Neural cell (in vitro differentiated cells): ENCODE data around the gene DDOST. TPM values are rescaled to one million over a fixed set of nuclear protein-coding genes. Genes with fewer than 3 reads are reported as not detected.

Experiments
- H2AFZ ChIP-seq: fragments of 200-600, 300-800 bp; sonication (generic), shearing (Covaris generic); 2 replicates; pipeline ENCODE4 v1.6.0; 2014; ENCODE audit warnings: low read depth, mild to moderate bottlenecking, antibody characterized with exemption, low read length, moderate library complexity
- H3F3A ChIP-seq: fragments of 200-600 bp; shearing (Covaris generic); 2 replicates; pipeline ENCODE4 v1.6.1; 2016; ENCODE audit warnings: mild to moderate bottlenecking, moderate library complexity, mixed read lengths, antibody characterized with exemption, low read length; ENCODE audit not compliant: insufficient read depth, poor library complexity, severe bottlenecking
- H3K27ac ChIP-seq: fragments of 200-600, 300-800 bp; sonication (generic), shearing (Covaris generic); 2 replicates; pipeline ENCODE4 v1.5.1; 2014; ENCODE audit warnings: mild to moderate bottlenecking, low read length, moderate library complexity
- H3K27me3 ChIP-seq: fragments of 300-800, 200-600 bp; sonication (generic), shearing (Covaris generic); 2 replicates; pipeline ENCODE4 v1.6.0; 2014; ENCODE audit warnings: mild to moderate bottlenecking, low read depth, low read length, moderate library complexity; ENCODE audit not compliant: insufficient read depth
- H3K36me3 ChIP-seq: fragments of 300-800, 200-600 bp; sonication (generic), shearing (Covaris generic); 2 replicates; pipeline ENCODE4 v1.5.1; 2014; ENCODE audit warnings: mild to moderate bottlenecking, antibody characterized with exemption, low read length, moderate library complexity; ENCODE audit not compliant: insufficient read depth
- H3K4me2 ChIP-seq: fragments of 300-800, 200-600 bp; sonication (generic), shearing (Covaris generic); 2 replicates; pipeline ENCODE4 v1.6.0; 2014; ENCODE audit warnings: mild to moderate bottlenecking, low read length
- H3K4me3 ChIP-seq: fragments of 300-800, 200-600 bp; sonication (generic), shearing (Covaris generic); 2 replicates; pipeline ENCODE4 v1.5.1; 2014; ENCODE audit warnings: mild to moderate bottlenecking, low read length, moderate library complexity
- H3K79me2 ChIP-seq: fragments of 200-600 bp; shearing (Covaris generic); replicated peaks from 2 replicates; pipeline ENCODE4 v1.6.0; 2014; ENCODE audit warnings: mild to moderate bottlenecking, low read length, moderate library complexity; ENCODE audit not compliant: insufficient read depth
- H3K9ac ChIP-seq: fragments of 300-800, 200-600 bp; sonication (generic), shearing (Covaris generic); 2 replicates; pipeline ENCODE4 v1.6.1; 2016; ENCODE audit warnings: mild to moderate bottlenecking, low read length, mixed read lengths
- H3K9me2 ChIP-seq: fragments of 200-600 bp; shearing (Covaris generic); 2 replicates; pipeline ENCODE4 v1.6.1; 2016; ENCODE audit warnings: mild to moderate bottlenecking, low read length, mixed read lengths; ENCODE audit not compliant: insufficient read depth
- H3K9me3 ChIP-seq: fragments of 200-600, 300-800 bp; sonication (generic), shearing (Covaris generic); 2 replicates; pipeline ENCODE4 v1.6.1; 2016; ENCODE audit warnings: mild to moderate bottlenecking, mixed run types, low read length, moderate library complexity, mixed read lengths
- H4K20me1 ChIP-seq: fragments of 200-600 bp; shearing (Covaris generic); 2 replicates; pipeline ENCODE4 v1.6.1; 2016; ENCODE audit warnings: mild to moderate bottlenecking, mixed run types; ENCODE audit not compliant: insufficient read depth
- CTCF ChIP-seq: fragments of 450-650 bp; IDR thresholded peaks from 2 replicates; pipeline ENCODE4 v1.5.1; 2014; ENCODE audit warnings: antibody characterized with exemption, mild to moderate bottlenecking, moderate library complexity; ENCODE audit not compliant: poor library complexity, severe bottlenecking
- EP300 ChIP-seq: fragments of 450-650 bp; conservative IDR thresholded peaks from 2 replicates; pipeline ENCODE4 v1.6.1; 2014; ENCODE audit warnings: antibody characterized with exemption, mild to moderate bottlenecking, moderate library complexity; ENCODE audit not compliant: poor library complexity, severe bottlenecking
- EZH2 ChIP-seq: fragments of 200-600, 300-800 bp; shearing (Covaris generic), sonication (generic); IDR thresholded peaks from 2 replicates; pipeline ENCODE4 v1.6.1; 2014; ENCODE audit warnings: antibody characterized with exemption, low read length, borderline replicate concordance, mild to moderate bottlenecking; ENCODE audit not compliant: insufficient read depth, poor library complexity, severe bottlenecking
- MXI1 ChIP-seq: fragments of 450-650 bp; conservative IDR thresholded peaks from 2 replicates; pipeline ENCODE4 v1.6.1; 2014; ENCODE audit warnings: antibody characterized with exemption, mild to moderate bottlenecking; ENCODE audit not compliant: poor library complexity, severe bottlenecking
- POLR2AphosphoS5 ChIP-seq: IDR thresholded peaks from 2 replicates; pipeline ENCODE4 v1.6.1; 2012
- RAD21 ChIP-seq: fragments of 450-650 bp; conservative IDR thresholded peaks from 2 replicates; pipeline ENCODE4 v1.6.1; 2014; ENCODE audit warnings: antibody characterized with exemption, mild to moderate bottlenecking, moderate library complexity
- REST ChIP-seq: IDR thresholded peaks from 2 replicates; pipeline ENCODE4 v1.6.1; 2012; ENCODE audit warnings: borderline replicate concordance
- SMC3 ChIP-seq: fragments of 450-650 bp; conservative IDR thresholded peaks from 2 replicates; pipeline ENCODE4 v1.6.1; 2014; ENCODE audit warnings: antibody characterized with exemption, mild to moderate bottlenecking, moderate library complexity; ENCODE audit not compliant: poor library complexity
- TAF1 ChIP-seq: IDR thresholded peaks from 2 replicates; pipeline ENCODE4 v1.6.1; 2012; ENCODE audit warnings: low read depth
- polyA minus RNA-seq: library from RNA; depleted of rRNA, polyadenylated mRNA; stranded (reverse); fragments of >200 nt; gene quantifications from 2 replicates; pipeline ENCODE4 v1.2.3, GENCODE V29; 2014
- polyA plus RNA-seq: library from polyadenylated mRNA; depleted of rRNA; stranded (reverse); fragments of >200 nt; gene quantifications from 2 replicates; pipeline ENCODE4 v1.2.3, GENCODE V29; 2014

The DDOST gene
- polyA plus RNA-seq, result 177 and 216 TPM in 2 replicates
- polyA minus RNA-seq, result 122 and 135 TPM in 2 replicates

- no peaks in the 10 kb centered on the region for H3K9me2 ChIP-seq
- peaks cover 29% of the 10 kb centered on the region for H3K79me2 ChIP-seq
- H3K9me3 ChIP-seq, result no peaks in the 10 kb centered on the region
- no peaks in the 10 kb centered on the region for H3F3A ChIP-seq
- H3K9ac ChIP-seq, result peak within 1 kb of the TSS; percentile 89
- H3K27ac ChIP-seq, result peak within 1 kb of the TSS; percentile 80
- no peaks in the 10 kb centered on the region for H3K36me3 ChIP-seq
- H3K4me3 ChIP-seq, result peak within 1 kb of the TSS; percentile 98
- H3K27me3 ChIP-seq, result no peaks in the 10 kb centered on the region
- peak within 1 kb of the TSS; percentile 100 for H3K4me2 ChIP-seq
- peak; percentile 98 for TF ChIP-seq CTCF
- TF ChIP-seq RAD21, result peak; percentile 38
- TF ChIP-seq REST, result peak; percentile 52
- TF ChIP-seq EP300, result peak; percentile 46
- no peak for TF ChIP-seq TAF1
- no peak for TF ChIP-seq EZH2
- TF ChIP-seq POLR2AphosphoS5, result peak; percentile 61
- TF ChIP-seq SMC3, result no peak
- TF ChIP-seq MXI1, result peak; percentile 89
- peak within 1 kb of the TSS; percentile 93 for H2AFZ ChIP-seq
- H4K20me1 ChIP-seq, result no peaks in the 10 kb centered on the region
Observed at GRCh38 chr1:20661207-20662109, at the start of gene DDOST. DDOST (minus strand) TSS chr1:20661369; CDS start chr1:20661350, 19 bp downstream.

GRCh38 chr1:20710469-20711284 lies 49.5 kb upstream of the DDOST start:
- Histone ChIP-seq H3K27me3 (no peaks in the 10 kb centered on the region), H4K20me1 (no peaks in the 10 kb centered on the region), H3K9ac (peak overlapping the region; percentile 63), H3K4me3 (peak overlapping the region; percentile 53), H3K79me2 (no peaks in the 10 kb centered on the region), H3F3A (no peaks in the 10 kb centered on the region), H2AFZ (no peak overlapping the region), H3K27ac (peak overlapping the region; percentile 88), H3K9me2 (no peaks in the 10 kb centered on the region), H3K36me3 (no peaks in the 10 kb centered on the region), H3K9me3 (no peaks in the 10 kb centered on the region), H3K4me2 (no peak overlapping the region)
- TF ChIP-seq CTCF, result no peak
- TF ChIP-seq RAD21, result no peak
- TF ChIP-seq REST, result no peak
- TF ChIP-seq SMC3, result no peak
- TF ChIP-seq MXI1, result peak; percentile 4
- TF ChIP-seq EP300, result no peak
- TF ChIP-seq POLR2AphosphoS5, result peak; percentile 18
- TF ChIP-seq TAF1, result no peak
- no peak for TF ChIP-seq EZH2
